Mucosa of descending colon (tissue), 3 donors: ENCODE data around the gene ERGIC1. TPM values are rescaled to one million over a fixed set of nuclear protein-coding genes. Genes with fewer than 3 reads are reported as not detected.
"Not testable (repeated sequence)": the region's sequence is repeated elsewhere in the genome, so short reads cannot be mapped to it uniquely, and the experiment has no call there.

Experiments used
- ATAC-seq: fragments of 200-7000 bp; cut with Tn5 transposase; one replicate; pipeline ENCODE4 v1.9.1; 2020; ENCODE audit warnings: mild to moderate bottlenecking, moderate library complexity
- DNase-seq, 3 donors: peaks; one replicate each; pipeline ENCODE4 v3.0.0-alpha.2; 2020
- H3K36me3 ChIP-seq: fragments of 200-600 bp; one replicate; pipeline ENCODE4 v1.8.0; 2021; ENCODE audit warnings: low read depth, mild to moderate bottlenecking
- H3K4me1 ChIP-seq: fragments of 200-600 bp; one replicate; pipeline ENCODE4 v1.8.0; 2021; ENCODE audit warnings: low read depth, mild to moderate bottlenecking
- H3K4me3 ChIP-seq: fragments of 200-600 bp; one replicate; pipeline ENCODE4 v1.8.0; 2021; ENCODE audit warnings: mild to moderate bottlenecking
- H3K9me3 ChIP-seq: fragments of 200-600 bp; one replicate; pipeline ENCODE4 v1.8.0; 2021; ENCODE audit warnings: mild to moderate bottlenecking
- intact Hi-C, 2 donors: fragments of 100-400 bp; cut with DNase I in 1 of 2; cut with micrococcal nuclease in 1 of 2; formaldehyde crosslinking; loops; one replicate each; pipeline versions ENCODE4 v1.11.0 to v1.11.1; 2022; cut with DNase I, micrococcal nuclease
- total RNA-seq, 3 donors: library from RNA; stranded (reverse); fragmentation: NEBNext Ultra II Directional in 2 of 3; extraction: Animal tissue kit (Norgen Biotek cat#: 25700) in 2 of 3; gene quantifications; one replicate each; pipeline versions ENCODE4 v1.2.1 to v1.2.4, GENCODE V29; 2021 to 2023
- TF ChIP-seq, protein P1 (sequence below): fragments of 200-600 bp; IDR thresholded peaks from one replicate; pipeline ENCODE4 v1.8.0; 2022; ENCODE audit warnings: antibody characterized with exemption, mild to moderate bottlenecking
- donor health status: DM: no; HTN: no; CAD: no; lungs with moderate emphysema.
- donor health status: DM: no; HTN: no; CAD: no.
- donor health status: DM: no; HTN: yes; CAD: no.

Gene ERGIC1
- total RNA-seq, 3 donors from 2014 or later, result 153 to 222 (median 199) TPM

DNA sequence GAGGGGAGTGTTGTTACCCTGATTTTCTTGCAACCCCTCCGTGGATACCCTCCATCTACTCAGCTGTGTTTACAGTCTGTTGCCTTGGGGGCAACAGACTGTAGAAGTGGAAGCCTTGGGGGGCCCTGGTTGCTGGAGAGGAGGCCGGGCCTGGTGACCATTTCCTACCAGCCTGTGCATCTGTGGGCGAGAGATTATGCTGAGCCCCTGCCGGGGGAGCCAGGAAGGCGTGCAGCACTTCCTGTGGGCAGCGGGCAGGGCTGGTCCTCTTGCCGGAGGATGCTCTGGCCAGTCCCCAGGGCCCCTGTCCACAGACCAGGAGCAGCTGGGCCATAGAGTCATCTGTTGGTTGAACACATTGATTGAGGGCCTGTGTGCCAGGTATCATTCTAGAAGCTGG lies 11.1 kb downstream of the ERGIC1 start:
- Histone ChIP-seq H3K36me3 (no peaks in the 10 kb centered on the region), H3K4me1 (peaks cover 47% of the 10 kb centered on the region), H3K4me3 (no peak overlapping the region), H3K9me3 (no peaks in the 10 kb centered on the region)
- intact Hi-C loops, result no loop called here
- ATAC-seq, result no peak
- TF ChIP-seq, protein P1, sequence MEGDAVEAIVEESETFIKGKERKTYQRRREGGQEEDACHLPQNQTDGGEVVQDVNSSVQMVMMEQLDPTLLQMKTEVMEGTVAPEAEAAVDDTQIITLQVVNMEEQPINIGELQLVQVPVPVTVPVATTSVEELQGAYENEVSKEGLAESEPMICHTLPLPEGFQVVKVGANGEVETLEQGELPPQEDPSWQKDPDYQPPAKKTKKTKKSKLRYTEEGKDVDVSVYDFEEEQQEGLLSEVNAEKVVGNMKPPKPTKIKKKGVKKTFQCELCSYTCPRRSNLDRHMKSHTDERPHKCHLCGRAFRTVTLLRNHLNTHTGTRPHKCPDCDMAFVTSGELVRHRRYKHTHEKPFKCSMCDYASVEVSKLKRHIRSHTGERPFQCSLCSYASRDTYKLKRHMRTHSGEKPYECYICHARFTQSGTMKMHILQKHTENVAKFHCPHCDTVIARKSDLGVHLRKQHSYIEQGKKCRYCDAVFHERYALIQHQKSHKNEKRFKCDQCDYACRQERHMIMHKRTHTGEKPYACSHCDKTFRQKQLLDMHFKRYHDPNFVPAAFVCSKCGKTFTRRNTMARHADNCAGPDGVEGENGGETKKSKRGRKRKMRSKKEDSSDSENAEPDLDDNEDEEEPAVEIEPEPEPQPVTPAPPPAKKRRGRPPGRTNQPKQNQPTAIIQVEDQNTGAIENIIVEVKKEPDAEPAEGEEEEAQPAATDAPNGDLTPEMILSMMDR, result no peak
- peak in 1 of 3 donors; percentile 53 for DNase-seq

- H3K9me3 ChIP-seq, result no peaks in the 10 kb centered on the region
- H3K4me1 ChIP-seq, result peaks cover 45% of the 10 kb centered on the region
- TF ChIP-seq, protein P1, result no peak
- intact Hi-C loops, result no loop called here
- no peak overlapping the region for H3K4me3 ChIP-seq
- ATAC-seq (no peak), DNase-seq (no peak)
- H3K36me3 ChIP-seq, result no peaks in the 10 kb centered on the region
These were observed 11.5 kb downstream of the ERGIC1 start for GRCh38 chr5:172845576-172845975.

GRCh38 chr5:172846249-172846648 lies 12.2 kb downstream of the ERGIC1 start:
- no peak for DNase-seq
- TF ChIP-seq, protein P1, result no peak
- Histone ChIP-seq H3K9me3 (no peaks in the 10 kb centered on the region), H3K36me3 (no peaks in the 10 kb centered on the region), H3K4me1 (peaks cover 43% of the 10 kb centered on the region), H3K4me3 (no peak overlapping the region)
- intact Hi-C loops, result no loop called here
- peak; percentile 58 for ATAC-seq

- H3K4me3 ChIP-seq, result no peak overlapping the region
- H3K9me3 ChIP-seq, result no peaks in the 10 kb centered on the region
- TF ChIP-seq, protein P1, result no peak
- intact Hi-C loops, result no loop called here
- DNase-seq, result no peak
- H3K4me1 ChIP-seq, result peaks cover 43% of the 10 kb centered on the region
- no peaks in the 10 kb centered on the region for H3K36me3 ChIP-seq
- ATAC-seq, result no peak
These were observed 12.6 kb downstream of the ERGIC1 start for GRCh38 chr5:172846677-172847076.

DNA sequence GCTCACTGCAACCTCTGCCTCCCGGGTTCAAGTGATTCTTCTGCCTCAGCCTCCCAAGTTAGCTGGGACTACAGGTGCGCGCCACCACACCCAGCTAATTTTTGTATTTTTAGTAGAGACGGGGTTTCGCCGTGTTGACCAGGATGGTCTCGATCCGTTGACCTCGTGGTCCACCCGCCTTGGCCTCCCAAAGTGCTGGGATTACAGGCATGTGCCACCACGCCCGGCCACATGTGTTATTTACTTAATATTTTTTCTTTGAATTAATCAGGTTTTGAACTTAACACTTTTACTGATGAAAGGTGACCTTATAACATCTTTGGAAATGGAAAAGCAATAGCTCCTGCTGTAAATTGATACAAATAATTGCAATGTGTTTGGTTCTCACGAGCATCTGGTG lies 13.5 kb downstream of the ERGIC1 start:
- intact Hi-C loops, ATAC-seq, H3K36me3 ChIP-seq, H3K4me3 ChIP-seq, H3K9me3 ChIP-seq: not testable (repeated sequence)
- DNase-seq, result peak in 1 of 3 donors; percentile 33
- peaks cover 43% of the 10 kb centered on the region for H3K4me1 ChIP-seq

GRCh38 chr5:172848419-172848818 lies 14.4 kb downstream of the ERGIC1 start:
- ATAC-seq (peak; percentile 52), DNase-seq (peak in 2 of 3 donors; percentile 46 to 54)
- no peak overlapping the region for H3K4me3 ChIP-seq
- TF ChIP-seq, protein P1, result no peak
- H3K4me1 ChIP-seq, result peaks cover 43% of the 10 kb centered on the region
- H3K36me3 ChIP-seq, result no peaks in the 10 kb centered on the region
- intact Hi-C loops, result no loop called here
- H3K9me3 ChIP-seq, result no peaks in the 10 kb centered on the region
